K562 (cell line): ENCODE results near the gene ITGB5. TPM values are rescaled to one million over a fixed set of nuclear protein-coding genes. Genes with fewer than 3 reads are reported as not detected.

Source experiments
- ARNT ChIP-seq, 2 experiments: fragments of 450-650 bp; IDR thresholded peaks; 2 replicates each; pipeline ENCODE4 v1.6.1; 2016; ENCODE audit warnings: mild to moderate bottlenecking in 1 of 2
- ATF7 ChIP-seq: fragments of 450-650 bp; IDR thresholded peaks from 2 replicates; pipeline ENCODE4 v1.7.1; 2014; ENCODE audit warnings: mild to moderate bottlenecking, moderate library complexity
- CBX1 ChIP-seq: sonication (generic); IDR thresholded peaks from 2 replicates; pipeline ENCODE4 v1.6.1; 2016; ENCODE audit warnings: antibody characterized with exemption, low read depth, mild to moderate bottlenecking
- CCAR2 ChIP-seq: fragments of 200-400 bp; formaldehyde crosslinking; IDR thresholded peaks from 2 replicates; pipeline ENCODE4 v1.6.1; 2017; ENCODE audit warnings: mild to moderate bottlenecking, low read depth, low read length
- CSDE1 ChIP-seq, 2 experiments: fragments of 450-650 bp; IDR thresholded peaks; 2 replicates each; pipeline ENCODE4 v1.6.1; 2016; ENCODE audit warnings: mild to moderate bottlenecking in 1 of 2
- DNMT1 ChIP-seq: fragments of 450-650 bp; IDR thresholded peaks from 2 replicates; pipeline ENCODE4 v1.6.1; 2016; ENCODE audit warnings: antibody characterized with exemption, mild to moderate bottlenecking
- GATAD2A ChIP-seq: fragments of 450-650 bp; IDR thresholded peaks from 2 replicates; pipeline ENCODE4 v1.6.1; 2017
- MTA1 ChIP-seq: fragments of 450-650 bp; IDR thresholded peaks from 2 replicates; pipeline ENCODE4 v1.6.1; 2017; ENCODE audit warnings: borderline replicate concordance
- NFIC ChIP-seq: fragments of 450-650 bp; IDR thresholded peaks from 2 replicates; pipeline ENCODE4 v1.6.1; 2017; ENCODE audit warnings: mild to moderate bottlenecking, inconsistent platforms
- PCBP1 ChIP-seq: fragments of 200-400 bp; formaldehyde crosslinking; IDR thresholded peaks from 2 replicates; pipeline ENCODE4 v1.6.1; 2018; ENCODE audit warnings: mild to moderate bottlenecking, low read depth, low read length; ENCODE audit not compliant: poor library complexity, severe bottlenecking
- RAD21 ChIP-seq, 2 experiments: fragments of 250-450 bp in 1 of 2; fragments of 450-650 bp in 1 of 2; sonication (Bioruptor Pico) in 1 of 2; formaldehyde crosslinking in 1 of 2; IDR thresholded peaks in 1 of 2; conservative IDR thresholded peaks in 1 of 2; 2 replicates each; pipeline versions ENCODE4 v1.4.0 to v1.8.0; 2020 to 2022; ENCODE audit warnings: mild to moderate bottlenecking in 2 of 2, moderate library complexity in 1 of 2
- RBM14 ChIP-seq: fragments of 200-400 bp; formaldehyde crosslinking; IDR thresholded peaks from 2 replicates; pipeline ENCODE4 v1.6.1; 2018; ENCODE audit warnings: low read depth, mild to moderate bottlenecking, low read length, moderate library complexity, borderline replicate concordance; ENCODE audit not compliant: insufficient read depth
- SRSF9 ChIP-seq: fragments of 200-400 bp; formaldehyde crosslinking; IDR thresholded peaks from 2 replicates; pipeline ENCODE4 v1.6.1; 2017; ENCODE audit warnings: low read depth, low read length, borderline replicate concordance
- TAF15 ChIP-seq: fragments of 200-400 bp; formaldehyde crosslinking; IDR thresholded peaks from 2 replicates; pipeline ENCODE4 v1.6.1; 2017; ENCODE audit warnings: mild to moderate bottlenecking, low read depth, low read length, moderate library complexity
- TCF3 ChIP-seq: sonication (generic); formaldehyde crosslinking; IDR thresholded peaks from 2 replicates; pipeline ENCODE4 v1.4.0; 2020; ENCODE audit warnings: mild to moderate bottlenecking, missing genetic modification reagents
- U2AF1 ChIP-seq: fragments of 200-400 bp; formaldehyde crosslinking; optimal IDR thresholded peaks from 2 replicates; pipeline ENCODE3; 2017; ENCODE audit warnings: mild to moderate bottlenecking, low read depth, low read length, moderate library complexity
- ZBTB17 ChIP-seq: fragments of 450-650 bp; formaldehyde crosslinking; IDR thresholded peaks from 2 replicates; pipeline ENCODE4 v1.4.0; 2020; ENCODE audit warnings: mild to moderate bottlenecking
- ZKSCAN1 ChIP-seq: fragments of 150-350 bp; IDR thresholded peaks from 2 replicates; pipeline ENCODE4 v1.6.1; 2016; ENCODE audit warnings: low read depth, low read length
- ZNF23 ChIP-seq: fragments of 250-450 bp; sonication (Bioruptor Pico); IDR thresholded peaks from 2 replicates; pipeline ENCODE4 v1.4.0; 2020; ENCODE audit warnings: mild to moderate bottlenecking
- ZNF232 ChIP-seq: sonication (generic); formaldehyde crosslinking; IDR thresholded peaks from 2 replicates; pipeline ENCODE4 v1.8.0; 2022; ENCODE audit warnings: mild to moderate bottlenecking, missing genetic modification reagents
- ZNF507 ChIP-seq: conservative IDR thresholded peaks from 2 replicates; pipeline ENCODE4 v1.6.1; 2017; ENCODE audit warnings: missing genetic modification characterization, missing compliant biosample characterization
- ZNF644 ChIP-seq: fragments of 200-800 bp; sonication (Bioruptor generic); IDR thresholded peaks from 2 replicates; pipeline ENCODE4 v1.6.1; 2016; ENCODE audit warnings: low read depth, missing genetic modification characterization, missing compliant biosample characterization
- polyA plus RNA-seq, 8 experiments: library from polyadenylated mRNA; depleted of rRNA in 4 of 8; stranded (reverse) in 5 of 8; unstranded in 3 of 8; fragments of >200 nt; fragmentation: Nextera tagmentation in 2 of 8; fragmentation: Illumina TruSeq in 1 of 8; extraction: Ambion mirVana in 2 of 8; extraction: Trizol in 1 of 8; gene quantifications; 2 replicates each; pipeline versions ENCODE4 v1.2.1 to v1.2.3, GENCODE V29; 2011 to 2014; ENCODE audit warnings: inconsistent platforms in 1 of 8, missing spikeins in 1 of 8
- total RNA-seq, 7 experiments: library from RNA; depleted of rRNA in 6 of 7; stranded (reverse); fragments of >200 nt in 6 of 7; fragmentation: Illumina TruSeq in 2 of 7; extraction: Trizol in 2 of 7; gene quantifications; 2 replicates each; pipeline versions ENCODE4 v1.2.1 to v1.2.3, GENCODE V29; 2011 to 2021; ENCODE audit warnings: low replicate concordance in 1 of 7
- TF ChIP-seq, protein P1 (sequence below): fragments of 450-650 bp; IDR thresholded peaks from 2 replicates; pipeline ENCODE4 v1.6.1; 2016; ENCODE audit warnings: missing biosample characterization, missing genetic modification characterization
- TF ChIP-seq, protein P2 (sequence below): fragments of 450-650 bp; IDR thresholded peaks from 2 replicates; pipeline ENCODE4 v1.6.1; 2018; ENCODE audit not compliant: partially characterized antibody

ITGB5 gene
- total and polyA plus RNA-seq, 9 of the 15 experiments (the other 6 are each of a cell fraction or from before 2014, with no cell fraction given): 1.7 to 46.8 (median 9.9) TPM

DNA sequence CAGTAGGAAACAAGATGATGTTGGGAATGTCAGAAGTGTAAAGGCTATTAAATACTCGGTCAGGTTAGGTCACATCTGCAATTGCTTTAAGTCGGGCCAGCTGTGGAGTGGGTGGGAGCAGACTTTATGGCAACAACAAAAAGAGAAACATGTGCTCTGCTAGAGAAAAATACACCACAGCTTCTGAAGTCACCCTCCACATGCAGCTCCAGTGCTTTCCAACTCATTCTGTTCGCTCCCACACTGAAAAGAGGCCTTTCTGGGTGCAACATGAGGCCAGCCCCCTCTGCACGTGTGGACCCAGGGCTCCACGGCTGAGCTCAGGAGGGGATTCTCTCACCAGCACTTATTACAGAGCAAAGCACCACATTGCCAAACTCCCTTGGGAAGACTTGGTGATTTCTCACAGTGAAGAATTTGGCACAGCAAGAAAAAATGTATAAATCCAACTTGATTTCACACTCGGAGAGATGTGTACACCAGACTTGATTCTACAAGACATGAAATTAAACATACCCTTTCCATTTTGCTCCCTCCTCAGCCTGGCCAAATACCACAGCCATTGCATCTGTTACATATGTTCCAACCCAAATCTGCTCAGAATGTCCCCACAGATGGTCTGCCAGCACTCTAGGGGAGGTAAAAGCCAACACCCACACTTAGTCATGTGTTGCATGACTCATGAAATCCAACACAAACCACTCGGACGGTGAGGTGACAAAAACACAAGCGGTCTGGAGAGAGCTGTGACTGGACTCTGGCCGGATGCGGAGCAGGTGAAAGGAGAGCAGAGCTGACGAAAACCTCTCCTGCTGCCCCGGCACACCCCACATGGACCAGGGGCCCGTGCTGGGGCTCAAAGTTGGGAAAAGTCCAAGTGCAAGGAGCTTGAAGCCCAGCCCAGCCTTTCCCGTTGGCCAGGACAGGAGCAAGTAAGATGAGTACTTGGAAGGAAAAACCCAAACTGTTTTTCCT, 74.6 kb downstream of the ITGB5 start (continued):
- TF ChIP-seq RBM14 (no peak), ZBTB17 (no peak), CCAR2 (no peak), ZNF507 (tag) (no peak), MTA1 (no peak; the same call in 1 of the 2 replicates), CBX1 (0 out of 2 replicates have a peak, but pooled peaks have one; percentile 44), SRSF9 (no peak), ZNF232 (CRISPR knock-in tag) (no peak), TAF15 (no peak), ARNT (IDR thresholded peaks at IDR 0.05) (no peak), GATAD2A (no peak), ZKSCAN1 (no peak), ZNF23 (CRISPR knock-in tag) (no peak), U2AF1 (no peak), PCBP1 (no peak), TCF3 (peak; percentile 38), ATF7 (peak; percentile 56; the same call in 1 of the 2 replicates), RAD21 (CRISPR knock-in tag; conservative IDR thresholded peaks at IDR 0.05 in 1 of 2, IDR thresholded peaks at IDR 0.05 in 1 of 2) (no peak), CSDE1 (IDR thresholded peaks at IDR 0.05) (no peak), DNMT1 (no peak), NFIC (peak; percentile 33; the same call in 1 of the 2 replicates), ZNF644 (tag) (no peak)
- TF ChIP-seq, protein P1, sequence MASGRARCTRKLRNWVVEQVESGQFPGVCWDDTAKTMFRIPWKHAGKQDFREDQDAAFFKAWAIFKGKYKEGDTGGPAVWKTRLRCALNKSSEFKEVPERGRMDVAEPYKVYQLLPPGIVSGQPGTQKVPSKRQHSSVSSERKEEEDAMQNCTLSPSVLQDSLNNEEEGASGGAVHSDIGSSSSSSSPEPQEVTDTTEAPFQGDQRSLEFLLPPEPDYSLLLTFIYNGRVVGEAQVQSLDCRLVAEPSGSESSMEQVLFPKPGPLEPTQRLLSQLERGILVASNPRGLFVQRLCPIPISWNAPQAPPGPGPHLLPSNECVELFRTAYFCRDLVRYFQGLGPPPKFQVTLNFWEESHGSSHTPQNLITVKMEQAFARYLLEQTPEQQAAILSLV (tag): no peak
- TF ChIP-seq, protein P2, sequence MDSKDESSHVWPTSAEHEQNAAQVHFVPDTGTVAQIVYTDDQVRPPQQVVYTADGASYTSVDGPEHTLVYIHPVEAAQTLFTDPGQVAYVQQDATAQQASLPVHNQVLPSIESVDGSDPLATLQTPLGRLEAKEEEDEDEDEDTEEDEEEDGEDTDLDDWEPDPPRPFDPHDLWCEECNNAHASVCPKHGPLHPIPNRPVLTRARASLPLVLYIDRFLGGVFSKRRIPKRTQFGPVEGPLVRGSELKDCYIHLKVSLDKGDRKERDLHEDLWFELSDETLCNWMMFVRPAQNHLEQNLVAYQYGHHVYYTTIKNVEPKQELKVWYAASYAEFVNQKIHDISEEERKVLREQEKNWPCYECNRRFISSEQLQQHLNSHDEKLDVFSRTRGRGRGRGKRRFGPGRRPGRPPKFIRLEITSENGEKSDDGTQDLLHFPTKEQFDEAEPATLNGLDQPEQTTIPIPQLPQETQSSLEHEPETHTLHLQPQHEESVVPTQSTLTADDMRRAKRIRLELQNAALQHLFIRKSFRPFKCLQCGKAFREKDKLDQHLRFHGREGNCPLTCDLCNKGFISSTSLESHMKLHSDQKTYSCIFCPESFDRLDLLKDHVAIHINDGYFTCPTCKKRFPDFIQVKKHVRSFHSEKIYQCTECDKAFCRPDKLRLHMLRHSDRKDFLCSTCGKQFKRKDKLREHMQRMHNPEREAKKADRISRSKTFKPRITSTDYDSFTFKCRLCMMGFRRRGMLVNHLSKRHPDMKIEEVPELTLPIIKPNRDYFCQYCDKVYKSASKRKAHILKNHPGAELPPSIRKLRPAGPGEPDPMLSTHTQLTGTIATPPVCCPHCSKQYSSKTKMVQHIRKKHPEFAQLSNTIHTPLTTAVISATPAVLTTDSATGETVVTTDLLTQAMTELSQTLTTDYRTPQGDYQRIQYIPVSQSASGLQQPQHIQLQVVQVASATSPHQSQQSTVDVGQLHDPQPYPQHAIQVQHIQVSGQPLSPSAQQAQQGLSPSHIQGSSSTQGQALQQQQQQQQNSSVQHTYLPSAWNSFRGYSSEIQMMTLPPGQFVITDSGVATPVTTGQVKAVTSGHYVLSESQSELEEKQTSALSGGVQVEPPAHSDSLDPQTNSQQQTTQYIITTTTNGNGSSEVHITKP: no peak
